H1 (cell line): Measurements from ENCODE around the gene KCTD4. TPM values are rescaled to one million over a fixed set of nuclear protein-coding genes. Genes with fewer than 3 reads are reported as not detected.

Experiments used
- CTCF ChIA-PET: fragments of 300-600 bp; sonication (Branson Sonifier 250); formaldehyde crosslinking; loops from one replicate; lab custom pipeline; 2021; ENCODE audit not compliant: partially characterized antibody; lab: Charles Lee
- POLR2A ChIA-PET: fragments of 300-600 bp; sonication (Branson Sonifier 250); formaldehyde crosslinking; loops from one replicate; lab custom pipeline; 2021; ENCODE audit warnings: inconsistent platforms; ENCODE audit not compliant: partially characterized antibody; lab: Charles Lee
- DNase-seq, 2 experiments: peaks; one replicate each; pipeline versions ENCODE4 v3.0.0 to v3.0.0-alpha.2; 2010 to 2022; ENCODE audit warnings: low spot score in 2 of 2, low read depth in 1 of 2, mixed read lengths in 1 of 2
- FAIRE-seq: peaks from 2 replicates; lab custom pipeline; 2011; peaks lifted over from hg19 to GRCh38; lab: Jason Lieb, UNC
- H2AFZ ChIP-seq: 2 replicates; pipeline ENCODE4 v1.8.1; 2012; ENCODE audit warnings: low read length, inconsistent platforms
- H2AK5ac ChIP-seq: 2 replicates; pipeline ENCODE4 v1.6.1; 2013; ENCODE audit warnings: low read depth, low read length
- H2BK120ac ChIP-seq: replicated peaks from 2 replicates; pipeline ENCODE3; 2013; ENCODE audit warnings: low read depth, low read length, inconsistent platforms
- H2BK12ac ChIP-seq: 2 replicates; pipeline ENCODE4 v1.6.1; 2013; ENCODE audit warnings: low read depth, low read length
- H2BK15ac ChIP-seq: 2 replicates; pipeline ENCODE4 v1.6.1; 2013; ENCODE audit warnings: low read length
- H2BK20ac ChIP-seq: 2 replicates; pipeline ENCODE4 v1.6.1; 2013; ENCODE audit warnings: low read length
- H2BK5ac ChIP-seq: 2 replicates; pipeline ENCODE4 v1.6.1; 2013; ENCODE audit warnings: low read depth, low read length
- H3K14ac ChIP-seq: 2 replicates; pipeline ENCODE4 v1.6.1; 2013; ENCODE audit warnings: inconsistent platforms; ENCODE audit not compliant: insufficient read length
- H3K18ac ChIP-seq: 2 replicates; pipeline ENCODE4 v1.6.1; 2013; ENCODE audit warnings: low read length; ENCODE audit errors: extremely low read depth
- H3K23ac ChIP-seq: 2 replicates; pipeline ENCODE4 v1.6.1; 2013; ENCODE audit warnings: inconsistent platforms; ENCODE audit not compliant: insufficient read length
- H3K23me2 ChIP-seq: 2 replicates; pipeline ENCODE4 v1.6.1; 2013; ENCODE audit warnings: low read depth, low read length
- H3K27ac ChIP-seq: 2 replicates; pipeline ENCODE4 v1.6.1; 2011; ENCODE audit warnings: low read depth, low read length, inconsistent platforms
- H3K27me3 ChIP-seq, 4 experiments: replicated peaks in 1 of 4; 1 replicate in 1 of 4; 2 replicates in 3 of 4; pipeline versions ENCODE4 v1.6.1 to v1.8.1; 2011 to 2013; ENCODE audit warnings: low read length in 3 of 4, mild to moderate bottlenecking in 3 of 4, inconsistent platforms in 2 of 4, mixed read lengths in 2 of 4, moderate library complexity in 1 of 4; ENCODE audit not compliant: control insufficient read depth in 3 of 4, insufficient read depth in 3 of 4; ENCODE audit errors: extremely low read depth in 1 of 4
- H3K36me3 ChIP-seq, 4 experiments: 2 replicates each; pipeline versions ENCODE4 v1.6.1 to v1.8.1; 2011 to 2013; ENCODE audit warnings: mild to moderate bottlenecking in 4 of 4, low read length in 3 of 4, moderate library complexity in 2 of 4, control low read depth in 1 of 4, inconsistent platforms in 1 of 4; ENCODE audit not compliant: insufficient read depth in 4 of 4, control insufficient read depth in 2 of 4
- H3K4ac ChIP-seq: replicated peaks from 2 replicates; pipeline ENCODE3; 2013; ENCODE audit warnings: low read length, low read depth, mixed read lengths, inconsistent platforms; ENCODE audit not compliant: insufficient read length
- H3K4me1 ChIP-seq, 4 experiments: replicated peaks in 1 of 4; 1 replicate in 1 of 4; 2 replicates in 3 of 4; pipeline versions ENCODE4 v1.6.1 to v1.8.1; 2011 to 2013; ENCODE audit warnings: low read length in 3 of 4, inconsistent platforms in 2 of 4, mixed read lengths in 1 of 4; ENCODE audit not compliant: insufficient read depth in 4 of 4, control insufficient read depth in 3 of 4
- H3K4me2 ChIP-seq, 2 experiments: 2 replicates each; pipeline versions ENCODE4 v1.6.1 to v1.8.1; 2011 to 2013; ENCODE audit warnings: low read depth in 2 of 2, low read length in 2 of 2, control low read depth in 1 of 2, inconsistent platforms in 1 of 2, mild to moderate bottlenecking in 1 of 2; ENCODE audit not compliant: insufficient read depth in 1 of 2
- H3K4me3 ChIP-seq, 4 experiments: fragments of 200-600, 300-600 bp in 1 of 4; sonication (generic), shearing (Covaris generic), sonication (Bioruptor Twin) in 1 of 4; 2 replicates each; pipeline versions ENCODE4 v1.5.1 to v1.8.1; 2011 to 2016; ENCODE audit warnings: low read length in 4 of 4, low read depth in 3 of 4, control low read depth in 2 of 4, inconsistent platforms in 2 of 4, mild to moderate bottlenecking in 2 of 4, mixed read lengths in 1 of 4, moderate library complexity in 1 of 4; ENCODE audit not compliant: insufficient read depth in 2 of 4; ENCODE audit errors: extremely low read depth in 1 of 4
- H3K56ac ChIP-seq: replicated peaks from 2 replicates; pipeline ENCODE3; 2013; ENCODE audit warnings: low read depth, mild to moderate bottlenecking, mixed read lengths, low read length, inconsistent platforms; ENCODE audit not compliant: insufficient read length
- H3K79me1 ChIP-seq: 2 replicates; pipeline ENCODE4 v1.6.1; 2013; ENCODE audit warnings: low read depth, low read length, control low read depth
- H3K79me2 ChIP-seq, 2 experiments: 2 replicates each; pipeline versions ENCODE4 v1.6.1 to v1.8.1; 2012 to 2013; ENCODE audit warnings: low read length in 2 of 2, mild to moderate bottlenecking in 2 of 2, inconsistent platforms in 1 of 2; ENCODE audit not compliant: insufficient read depth in 2 of 2, control insufficient read depth in 1 of 2
- H3K9ac ChIP-seq, 4 experiments: replicated peaks in 1 of 4; 1 replicate in 1 of 4; 2 replicates in 3 of 4; pipeline versions ENCODE4 v1.6.1 to v1.8.1; 2011 to 2013; ENCODE audit warnings: low read depth in 3 of 4, low read length in 3 of 4, control low read depth in 2 of 4, mild to moderate bottlenecking in 2 of 4, moderate library complexity in 2 of 4, inconsistent platforms in 1 of 4; ENCODE audit errors: extremely low read depth in 1 of 4
- H3K9me3 ChIP-seq, 2 experiments: 2 replicates each; pipeline versions ENCODE4 v1.6.1 to v1.8.1; 2012 to 2013; ENCODE audit warnings: mild to moderate bottlenecking in 2 of 2, moderate library complexity in 2 of 2, control low read depth in 1 of 2, inconsistent platforms in 1 of 2, low read depth in 1 of 2, low read length in 1 of 2, mixed read lengths in 1 of 2; ENCODE audit not compliant: insufficient read depth in 2 of 2
- H4K20me1 ChIP-seq, 2 experiments: replicated peaks in 1 of 2; 2 replicates each; pipeline versions ENCODE3 to v1.8.1; 2011 to 2013; ENCODE audit warnings: inconsistent platforms in 2 of 2, low read length in 2 of 2, mild to moderate bottlenecking in 1 of 2; ENCODE audit not compliant: insufficient read depth in 2 of 2, control insufficient read depth in 1 of 2
- H4K5ac ChIP-seq: 2 replicates; pipeline ENCODE4 v1.6.1; 2013; ENCODE audit warnings: low read length, low read depth, mixed read lengths, inconsistent platforms; ENCODE audit not compliant: insufficient read length
- H4K8ac ChIP-seq: 2 replicates; pipeline ENCODE4 v1.8.0; 2013; ENCODE audit warnings: mild to moderate bottlenecking, moderate library complexity, low read length, inconsistent platforms; ENCODE audit not compliant: insufficient read depth; ENCODE audit errors: extremely low read depth
- H4K91ac ChIP-seq: replicated peaks from 2 replicates; pipeline ENCODE3; 2013; ENCODE audit warnings: low read length, mixed read lengths, inconsistent platforms; ENCODE audit not compliant: insufficient read length
- CEBPB ChIP-seq: IDR thresholded peaks from 2 replicates; pipeline ENCODE4 v1.6.1; 2012; ENCODE audit warnings: low read depth, low read length
- CHD2 ChIP-seq: IDR thresholded peaks from 2 replicates; pipeline ENCODE4 v1.6.1; 2012; ENCODE audit warnings: low read length, improper control_type of control experiment
- GTF2F1 ChIP-seq: IDR thresholded peaks from 2 replicates; pipeline ENCODE4 v1.6.1; 2012; ENCODE audit warnings: low read depth, low read length, improper control_type of control experiment, borderline replicate concordance
- HDAC6 ChIP-seq: IDR thresholded peaks from one replicate; pipeline ENCODE4 v1.7.1; 2012; ENCODE audit warnings: low read depth, mild to moderate bottlenecking, inconsistent platforms, low read length, moderate library complexity
- JUND ChIP-seq: IDR thresholded peaks from 2 replicates; pipeline ENCODE4 v1.6.1; 2011; ENCODE audit warnings: mild to moderate bottlenecking, improper control_type of control experiment, low read length
- POLR2A ChIP-seq, 2 experiments: IDR thresholded peaks; 1 replicate in 1 of 2; 2 replicates in 1 of 2; pipeline ENCODE4 v1.6.1; 2011; ENCODE audit warnings: low read depth in 2 of 2, low read length in 2 of 2, mild to moderate bottlenecking in 2 of 2; ENCODE audit errors: control extremely low read depth in 1 of 2
- POU5F1 ChIP-seq: IDR thresholded peaks from 2 replicates; pipeline ENCODE4 v1.6.1; 2011; ENCODE audit warnings: low read depth, mild to moderate bottlenecking, low read length, moderate library complexity
- RNF2 ChIP-seq: fragments of 200-900, 300-1000 bp; sonication (generic); IDR thresholded peaks from 2 replicates; pipeline ENCODE4 v1.7.1; 2016; ENCODE audit warnings: borderline replicate concordance, low read depth, mild to moderate bottlenecking, antibody characterized with exemption, low read length; ENCODE audit not compliant: poor library complexity, severe bottlenecking; ENCODE audit errors: missing control alignments
- WGBS, 2 experiments: shearing (Covaris generic) in 1 of 2; methylation state at CpG; one replicate each; pipeline versions ENCODE4 v1.1.6 to v1.1.7; 2013 to 2015; ENCODE audit warnings: low lambda C conversion rate in 2 of 2, mixed read lengths in 2 of 2, inconsistent platforms in 1 of 2, low coverage in 1 of 2, missing lambda C conversion rate in 1 of 2; ENCODE audit not compliant: insufficient replicate concordance in 2 of 2, insufficient coverage in 1 of 2, insufficient read length in 1 of 2; ENCODE audit errors: extremely low coverage in 1 of 2, missing lambda C conversion rate in 1 of 2; 5-methylcytosine and 5-hydroxymethylcytosine counted together
- polyA plus RNA-seq, 7 experiments: library from polyadenylated mRNA; depleted of rRNA in 3 of 7; stranded (reverse) in 5 of 7; unstranded in 2 of 7; fragments of >200 nt in 5 of 7; fragments of 200-250 nt in 2 of 7; gene quantifications; 1 replicate in 5 of 7; 2 replicates in 1 of 7; 4 replicates in 1 of 7; pipeline versions ENCODE4 v1.2.1 to v1.2.3, GENCODE V29; 2011 to 2013; ENCODE audit warnings: missing spikeins in 2 of 7, mixed read lengths in 2 of 7
- total RNA-seq: library from RNA; stranded (reverse); fragmentation: NEBNext Ultra II Directional; extraction: Animal tissue kit (Norgen Biotek cat#: 25700); gene quantifications from 2 replicates; pipeline ENCODE4 v1.2.1, GENCODE V29; 2021

Gene KCTD4
- total and polyA plus RNA-seq, 2 of the 8 experiments (the other 6 are each of a cell fraction or from before 2014, with no cell fraction given) = not detected

GRCh38 chr13:45231305-45231704 is 30.5 kb upstream of the KCTD4 start:
- Histone ChIP-seq H3K9ac (no peak overlapping the region), H3K79me1 (no peaks in the 10 kb centered on the region), H2BK5ac (no peak overlapping the region), H2BK20ac (no peak overlapping the region), H3K4me2 (no peak overlapping the region), H3K4me3 (no peak overlapping the region), H2BK15ac (no peak overlapping the region), H3K18ac (no peak overlapping the region), H4K20me1 (peaks cover 0 to 2% of the 10 kb centered on the region in 2 experiments), H4K91ac (no peak overlapping the region), H3K27ac (no peak overlapping the region), H3K9me3 (no peaks in the 10 kb centered on the region), H3K79me2 (no peaks in the 10 kb centered on the region), H4K5ac (no peak overlapping the region), H3K23ac (no peak overlapping the region), H2AK5ac (no peak overlapping the region), H3K4me1 (no peaks in the 10 kb centered on the region), H3K4ac (no peak overlapping the region), H2AFZ (no peak overlapping the region), H3K27me3 (no peaks in the 10 kb centered on the region), H3K36me3 (no peaks in the 10 kb centered on the region), H4K8ac (no peak overlapping the region), H3K56ac (no peak overlapping the region), H3K14ac (no peak overlapping the region), H2BK12ac (no peak overlapping the region), H3K23me2 (no peaks in the 10 kb centered on the region), H2BK120ac (no peak overlapping the region)
- 89% methylated on average over 4 of the region's 4 CpGs; no CpG with 5 or more reads in 1 of the 2 experiments for WGBS, 2 experiments
- no peak for DNase-seq
- FAIRE-seq = no peak
- ChIA-PET POLR2A (no interaction called here), CTCF (interaction anchor here (0.8 to 2.0 kb wide), 3 partner anchors 10 to 184 kb away, joined by 3 to 5 read pairs (median 4); no protein-coding TSS in a partner anchor)
- TF ChIP-seq CHD2 (no peak), HDAC6 (no peak), GTF2F1 (no peak), RNF2 (no peak), JUND (no peak), POU5F1 (no peak), POLR2A (IDR thresholded peaks at IDR 0.05; ENCODE audit: control extremely low read depth in 1 of 2, low read depth in 2 of 2, low read length in 2 of 2) (no peak), CEBPB (no peak)
